SK-N-SH treated with all-trans-retinoic acid at 6 μM for 48 hours (cell line): ENCODE measurements around the gene TRIM25.

ENCODE experiments used
- ARNTL ChIP-seq: fragments of 450-650 bp; formaldehyde crosslinking; IDR thresholded peaks from 2 replicates; pipeline ENCODE4 v1.5.0; 2020; ENCODE audit warnings: low read depth, mild to moderate bottlenecking, moderate library complexity, borderline replicate concordance
- BACH2 ChIP-seq: fragments of 250-450 bp; sonication (Bioruptor Pico); IDR thresholded peaks from 2 replicates; pipeline ENCODE4 v1.9.0; 2021; ENCODE audit warnings: mild to moderate bottlenecking, borderline replicate concordance
- ESRRG ChIP-seq: fragments of 250-450 bp; sonication (Bioruptor Pico); IDR thresholded peaks from 2 replicates; pipeline ENCODE4 v1.6.1; 2021; ENCODE audit warnings: mild to moderate bottlenecking
- GLIS3 ChIP-seq: fragments of 250-450 bp; sonication (Bioruptor Pico); IDR thresholded peaks from 2 replicates; pipeline ENCODE4 v1.5.0; 2020; ENCODE audit warnings: mild to moderate bottlenecking, moderate library complexity
- OSR1 ChIP-seq: fragments of 250-450 bp; sonication (Bioruptor Pico); IDR thresholded peaks from 2 replicates; pipeline ENCODE4 v1.8.0; 2022; ENCODE audit warnings: moderate library complexity, mild to moderate bottlenecking, inconsistent platforms
- ZFP30 ChIP-seq: fragments of 450-650 bp; formaldehyde crosslinking; IDR thresholded peaks from 2 replicates; pipeline ENCODE4 v1.5.0; 2022; ENCODE audit warnings: mild to moderate bottlenecking, moderate library complexity
- ZNF8 ChIP-seq: fragments of 450-650 bp; formaldehyde crosslinking; IDR thresholded peaks from 2 replicates; pipeline ENCODE4 v1.5.0; 2020; ENCODE audit warnings: mild to moderate bottlenecking, moderate library complexity
- TF ChIP-seq, protein P1 (sequence below): fragments of 250-450 bp; sonication (Bioruptor Pico); IDR thresholded peaks from 2 replicates; pipeline ENCODE4 v1.5.1; 2021; ENCODE audit warnings: mild to moderate bottlenecking, moderate library complexity
- TF ChIP-seq, protein P2 (sequence below): fragments of 250-450 bp; sonication (Bioruptor Pico); IDR thresholded peaks from 2 replicates; pipeline ENCODE4 v1.8.0; 2020; ENCODE audit warnings: mild to moderate bottlenecking, moderate library complexity, borderline replicate concordance
- TF ChIP-seq, protein P3 (sequence below): fragments of 250-450 bp; sonication (Bioruptor Pico); IDR thresholded peaks from 2 replicates; pipeline ENCODE4 v1.5.1; 2020; ENCODE audit warnings: low read depth, mild to moderate bottlenecking, moderate library complexity

DNA sequence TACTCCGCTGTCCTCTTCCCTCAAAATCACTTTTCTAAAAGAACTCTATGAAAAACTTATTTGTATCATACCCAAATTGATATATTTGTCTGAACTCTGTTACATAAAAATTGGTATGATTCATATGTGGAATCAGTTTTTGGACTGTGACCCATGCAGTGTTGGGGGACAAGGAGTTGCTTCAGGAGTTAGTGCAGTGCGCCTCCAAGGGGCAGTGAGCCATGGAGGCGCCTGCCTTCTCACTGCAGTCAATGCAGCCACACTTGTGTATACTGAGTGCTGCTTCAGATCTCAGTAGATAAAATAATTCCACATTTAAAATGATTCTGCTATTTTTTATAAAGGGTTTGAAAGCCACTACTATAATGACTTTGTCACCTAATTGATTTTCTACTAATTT lies 47.4 kb downstream of the TRIM25 start:
- no peak for TF ChIP-seq ZFP30 (CRISPR knock-in tag)
- TF ChIP-seq, protein P1, sequence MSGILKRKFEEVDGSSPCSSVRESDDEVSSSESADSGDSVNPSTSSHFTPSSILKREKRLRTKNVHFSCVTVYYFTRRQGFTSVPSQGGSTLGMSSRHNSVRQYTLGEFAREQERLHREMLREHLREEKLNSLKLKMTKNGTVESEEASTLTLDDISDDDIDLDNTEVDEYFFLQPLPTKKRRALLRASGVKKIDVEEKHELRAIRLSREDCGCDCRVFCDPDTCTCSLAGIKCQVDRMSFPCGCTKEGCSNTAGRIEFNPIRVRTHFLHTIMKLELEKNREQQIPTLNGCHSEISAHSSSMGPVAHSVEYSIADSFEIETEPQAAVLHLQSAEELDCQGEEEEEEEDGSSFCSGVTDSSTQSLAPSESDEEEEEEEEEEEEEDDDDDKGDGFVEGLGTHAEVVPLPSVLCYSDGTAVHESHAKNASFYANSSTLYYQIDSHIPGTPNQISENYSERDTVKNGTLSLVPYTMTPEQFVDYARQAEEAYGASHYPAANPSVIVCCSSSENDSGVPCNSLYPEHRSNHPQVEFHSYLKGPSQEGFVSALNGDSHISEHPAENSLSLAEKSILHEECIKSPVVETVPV, result no peak
- TF ChIP-seq OSR1, result no peak
- TF ChIP-seq, protein P2, sequence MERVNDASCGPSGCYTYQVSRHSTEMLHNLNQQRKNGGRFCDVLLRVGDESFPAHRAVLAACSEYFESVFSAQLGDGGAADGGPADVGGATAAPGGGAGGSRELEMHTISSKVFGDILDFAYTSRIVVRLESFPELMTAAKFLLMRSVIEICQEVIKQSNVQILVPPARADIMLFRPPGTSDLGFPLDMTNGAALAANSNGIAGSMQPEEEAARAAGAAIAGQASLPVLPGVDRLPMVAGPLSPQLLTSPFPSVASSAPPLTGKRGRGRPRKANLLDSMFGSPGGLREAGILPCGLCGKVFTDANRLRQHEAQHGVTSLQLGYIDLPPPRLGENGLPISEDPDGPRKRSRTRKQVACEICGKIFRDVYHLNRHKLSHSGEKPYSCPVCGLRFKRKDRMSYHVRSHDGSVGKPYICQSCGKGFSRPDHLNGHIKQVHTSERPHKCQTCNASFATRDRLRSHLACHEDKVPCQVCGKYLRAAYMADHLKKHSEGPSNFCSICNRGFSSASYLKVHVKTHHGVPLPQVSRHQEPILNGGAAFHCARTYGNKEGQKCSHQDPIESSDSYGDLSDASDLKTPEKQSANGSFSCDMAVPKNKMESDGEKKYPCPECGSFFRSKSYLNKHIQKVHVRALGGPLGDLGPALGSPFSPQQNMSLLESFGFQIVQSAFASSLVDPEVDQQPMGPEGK, result no peak
- no peak for TF ChIP-seq ARNTL (CRISPR knock-in tag)
- TF ChIP-seq, protein P3, sequence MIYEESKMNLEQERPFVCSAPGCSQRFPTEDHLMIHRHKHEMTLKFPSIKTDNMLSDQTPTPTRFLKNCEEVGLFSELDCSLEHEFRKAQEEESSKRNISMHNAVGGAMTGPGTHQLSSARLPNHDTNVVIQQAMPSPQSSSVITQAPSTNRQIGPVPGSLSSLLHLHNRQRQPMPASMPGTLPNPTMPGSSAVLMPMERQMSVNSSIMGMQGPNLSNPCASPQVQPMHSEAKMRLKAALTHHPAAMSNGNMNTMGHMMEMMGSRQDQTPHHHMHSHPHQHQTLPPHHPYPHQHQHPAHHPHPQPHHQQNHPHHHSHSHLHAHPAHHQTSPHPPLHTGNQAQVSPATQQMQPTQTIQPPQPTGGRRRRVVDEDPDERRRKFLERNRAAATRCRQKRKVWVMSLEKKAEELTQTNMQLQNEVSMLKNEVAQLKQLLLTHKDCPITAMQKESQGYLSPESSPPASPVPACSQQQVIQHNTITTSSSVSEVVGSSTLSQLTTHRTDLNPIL (CRISPR knock-in tag), result no peak
- TF ChIP-seq GLIS3 (CRISPR knock-in tag), result no peak
- no peak for TF ChIP-seq ZNF8 (CRISPR knock-in tag)
- no peak for TF ChIP-seq BACH2
- TF ChIP-seq ESRRG (CRISPR knock-in tag), result no peak
